HepG2 (cell line): ENCODE measurements around the gene NOP9.

Experiments used
- AHR ChIP-seq: IDR thresholded peaks from 2 replicates; pipeline ENCODE4 v1.6.1; 2018; ENCODE audit warnings: missing genetic modification reagents, missing compliant biosample characterization
- EZH2 ChIP-seq: conservative IDR thresholded peaks from 2 replicates; pipeline ENCODE4 v1.6.1; 2012; ENCODE audit warnings: mild to moderate bottlenecking, low read depth, low read length, moderate library complexity
- GABPA ChIP-seq, 2 experiments: IDR thresholded peaks; 2 replicates each; pipeline ENCODE4 v1.6.1; 2011 to 2016; ENCODE audit warnings: low read depth in 2 of 2, low read length in 1 of 2, missing biosample characterization in 1 of 2, missing genetic modification characterization in 1 of 2
- NFATC3 ChIP-seq: sonication (generic); formaldehyde crosslinking; IDR thresholded peaks from 2 replicates; pipeline ENCODE4 v1.5.1; 2020; ENCODE audit warnings: mild to moderate bottlenecking, missing genetic modification reagents
- PAX8 ChIP-seq: sonication (generic); formaldehyde crosslinking; IDR thresholded peaks from 2 replicates; pipeline ENCODE4 v1.8.0; 2022; ENCODE audit warnings: mild to moderate bottlenecking, missing genetic modification reagents, borderline replicate concordance
- POLR2AphosphoS5 ChIP-seq: IDR thresholded peaks from 2 replicates; pipeline ENCODE4 v1.6.1; 2012; ENCODE audit warnings: low read depth, low read length
- TEAD2 ChIP-seq: sonication (generic); formaldehyde crosslinking; IDR thresholded peaks from 2 replicates; pipeline ENCODE4 v1.9.0; 2021; ENCODE audit warnings: missing genetic modification reagents
- YEATS2 ChIP-seq: sonication (generic); formaldehyde crosslinking; IDR thresholded peaks from 2 replicates; pipeline ENCODE4 v1.4.0; 2020; ENCODE audit warnings: missing genetic modification reagents, borderline replicate concordance
- ZNF441 ChIP-seq: sonication (generic); formaldehyde crosslinking; IDR thresholded peaks from 2 replicates; pipeline ENCODE4 v1.7.0; 2021; ENCODE audit warnings: missing genetic modification reagents, borderline replicate concordance
- TF ChIP-seq, protein P1 (sequence below): sonication (generic); formaldehyde crosslinking; IDR thresholded peaks from 2 replicates; pipeline ENCODE4 v1.5.0; 2020; ENCODE audit warnings: mild to moderate bottlenecking, missing genetic modification reagents, moderate library complexity
- TF ChIP-seq, protein P2 (sequence below): sonication (generic); formaldehyde crosslinking; IDR thresholded peaks from 2 replicates; pipeline ENCODE4 v1.5.0; 2020; ENCODE audit warnings: mild to moderate bottlenecking, missing genetic modification reagents, borderline replicate concordance
- TF ChIP-seq, protein P3 (sequence below), 2 experiments: fragments of 450-650 bp in 1 of 2; sonication (generic) in 1 of 2; formaldehyde crosslinking in 1 of 2; IDR thresholded peaks; 2 replicates each; pipeline versions ENCODE4 v1.6.1 to v1.8.0; 2016 to 2022; ENCODE audit warnings: antibody characterized with exemption in 1 of 2, mild to moderate bottlenecking in 1 of 2, missing genetic modification reagents in 1 of 2

DNA sequence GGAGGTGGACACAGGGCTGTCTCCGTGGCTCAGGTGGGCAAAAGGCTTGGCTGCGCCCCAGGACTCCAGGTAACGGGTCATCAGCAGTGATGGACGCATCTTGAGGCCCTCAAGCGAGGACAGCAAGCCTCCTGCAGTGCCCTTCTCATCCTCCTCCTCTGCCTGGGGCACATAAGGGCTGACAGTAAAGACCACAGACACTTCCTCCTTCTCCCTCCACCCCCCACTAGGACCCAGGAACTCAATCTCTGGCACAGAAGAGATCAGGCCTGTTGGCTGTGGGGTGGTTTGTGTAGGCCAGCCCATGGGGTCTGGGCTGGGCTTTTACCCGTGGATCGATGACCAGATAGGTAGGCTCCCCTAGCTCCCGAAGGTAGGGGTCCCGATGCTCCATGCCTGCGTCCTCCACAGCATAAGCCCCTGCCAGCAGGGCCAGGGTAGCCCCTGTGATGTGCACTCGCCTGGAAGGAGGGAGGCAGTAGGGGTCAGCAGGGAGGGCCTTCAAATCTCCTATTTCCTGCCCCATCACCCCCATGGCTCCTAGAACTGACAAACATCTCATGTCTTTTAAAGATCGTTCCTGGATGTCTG is 29.5 kb downstream of the NOP9 start:
- TF ChIP-seq, protein P1, sequence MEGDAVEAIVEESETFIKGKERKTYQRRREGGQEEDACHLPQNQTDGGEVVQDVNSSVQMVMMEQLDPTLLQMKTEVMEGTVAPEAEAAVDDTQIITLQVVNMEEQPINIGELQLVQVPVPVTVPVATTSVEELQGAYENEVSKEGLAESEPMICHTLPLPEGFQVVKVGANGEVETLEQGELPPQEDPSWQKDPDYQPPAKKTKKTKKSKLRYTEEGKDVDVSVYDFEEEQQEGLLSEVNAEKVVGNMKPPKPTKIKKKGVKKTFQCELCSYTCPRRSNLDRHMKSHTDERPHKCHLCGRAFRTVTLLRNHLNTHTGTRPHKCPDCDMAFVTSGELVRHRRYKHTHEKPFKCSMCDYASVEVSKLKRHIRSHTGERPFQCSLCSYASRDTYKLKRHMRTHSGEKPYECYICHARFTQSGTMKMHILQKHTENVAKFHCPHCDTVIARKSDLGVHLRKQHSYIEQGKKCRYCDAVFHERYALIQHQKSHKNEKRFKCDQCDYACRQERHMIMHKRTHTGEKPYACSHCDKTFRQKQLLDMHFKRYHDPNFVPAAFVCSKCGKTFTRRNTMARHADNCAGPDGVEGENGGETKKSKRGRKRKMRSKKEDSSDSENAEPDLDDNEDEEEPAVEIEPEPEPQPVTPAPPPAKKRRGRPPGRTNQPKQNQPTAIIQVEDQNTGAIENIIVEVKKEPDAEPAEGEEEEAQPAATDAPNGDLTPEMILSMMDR (CRISPR knock-in tag) = no peak
- TF ChIP-seq POLR2AphosphoS5 (no peak), AHR (CRISPR knock-in tag) (no peak), NFATC3 (no peak), EZH2 (no peak), GABPA (IDR thresholded peaks at IDR 0.05; ENCODE audit: low read depth, low read length) (no peak), GABPA (CRISPR knock-in tag; IDR thresholded peaks at IDR 0.05; ENCODE audit: low read depth) (no peak), TEAD2 (CRISPR knock-in tag) (no peak), YEATS2 (no peak), ZNF441 (CRISPR knock-in tag) (no peak), PAX8 (CRISPR knock-in tag) (no peak)
- TF ChIP-seq, protein P2, sequence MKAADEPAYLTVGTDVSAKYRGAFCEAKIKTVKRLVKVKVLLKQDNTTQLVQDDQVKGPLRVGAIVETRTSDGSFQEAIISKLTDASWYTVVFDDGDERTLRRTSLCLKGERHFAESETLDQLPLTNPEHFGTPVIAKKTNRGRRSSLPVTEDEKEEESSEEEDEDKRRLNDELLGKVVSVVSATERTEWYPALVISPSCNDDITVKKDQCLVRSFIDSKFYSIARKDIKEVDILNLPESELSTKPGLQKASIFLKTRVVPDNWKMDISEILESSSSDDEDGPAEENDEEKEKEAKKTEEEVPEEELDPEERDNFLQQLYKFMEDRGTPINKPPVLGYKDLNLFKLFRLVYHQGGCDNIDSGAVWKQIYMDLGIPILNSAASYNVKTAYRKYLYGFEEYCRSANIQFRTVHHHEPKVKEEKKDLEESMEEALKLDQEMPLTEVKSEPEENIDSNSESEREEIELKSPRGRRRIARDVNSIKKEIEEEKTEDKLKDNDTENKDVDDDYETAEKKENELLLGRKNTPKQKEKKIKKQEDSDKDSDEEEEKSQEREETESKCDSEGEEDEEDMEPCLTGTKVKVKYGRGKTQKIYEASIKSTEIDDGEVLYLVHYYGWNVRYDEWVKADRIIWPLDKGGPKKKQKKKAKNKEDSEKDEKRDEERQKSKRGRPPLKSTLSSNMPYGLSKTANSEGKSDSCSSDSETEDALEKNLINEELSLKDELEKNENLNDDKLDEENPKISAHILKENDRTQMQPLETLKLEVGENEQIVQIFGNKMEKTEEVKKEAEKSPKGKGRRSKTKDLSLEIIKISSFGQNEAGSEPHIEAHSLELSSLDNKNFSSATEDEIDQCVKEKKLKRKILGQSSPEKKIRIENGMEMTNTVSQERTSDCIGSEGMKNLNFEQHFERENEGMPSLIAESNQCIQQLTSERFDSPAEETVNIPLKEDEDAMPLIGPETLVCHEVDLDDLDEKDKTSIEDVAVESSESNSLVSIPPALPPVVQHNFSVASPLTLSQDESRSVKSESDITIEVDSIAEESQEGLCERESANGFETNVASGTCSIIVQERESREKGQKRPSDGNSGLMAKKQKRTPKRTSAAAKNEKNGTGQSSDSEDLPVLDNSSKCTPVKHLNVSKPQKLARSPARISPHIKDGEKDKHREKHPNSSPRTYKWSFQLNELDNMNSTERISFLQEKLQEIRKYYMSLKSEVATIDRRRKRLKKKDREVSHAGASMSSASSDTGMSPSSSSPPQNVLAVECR (CRISPR knock-in tag) = no peak
- TF ChIP-seq, protein P3, sequence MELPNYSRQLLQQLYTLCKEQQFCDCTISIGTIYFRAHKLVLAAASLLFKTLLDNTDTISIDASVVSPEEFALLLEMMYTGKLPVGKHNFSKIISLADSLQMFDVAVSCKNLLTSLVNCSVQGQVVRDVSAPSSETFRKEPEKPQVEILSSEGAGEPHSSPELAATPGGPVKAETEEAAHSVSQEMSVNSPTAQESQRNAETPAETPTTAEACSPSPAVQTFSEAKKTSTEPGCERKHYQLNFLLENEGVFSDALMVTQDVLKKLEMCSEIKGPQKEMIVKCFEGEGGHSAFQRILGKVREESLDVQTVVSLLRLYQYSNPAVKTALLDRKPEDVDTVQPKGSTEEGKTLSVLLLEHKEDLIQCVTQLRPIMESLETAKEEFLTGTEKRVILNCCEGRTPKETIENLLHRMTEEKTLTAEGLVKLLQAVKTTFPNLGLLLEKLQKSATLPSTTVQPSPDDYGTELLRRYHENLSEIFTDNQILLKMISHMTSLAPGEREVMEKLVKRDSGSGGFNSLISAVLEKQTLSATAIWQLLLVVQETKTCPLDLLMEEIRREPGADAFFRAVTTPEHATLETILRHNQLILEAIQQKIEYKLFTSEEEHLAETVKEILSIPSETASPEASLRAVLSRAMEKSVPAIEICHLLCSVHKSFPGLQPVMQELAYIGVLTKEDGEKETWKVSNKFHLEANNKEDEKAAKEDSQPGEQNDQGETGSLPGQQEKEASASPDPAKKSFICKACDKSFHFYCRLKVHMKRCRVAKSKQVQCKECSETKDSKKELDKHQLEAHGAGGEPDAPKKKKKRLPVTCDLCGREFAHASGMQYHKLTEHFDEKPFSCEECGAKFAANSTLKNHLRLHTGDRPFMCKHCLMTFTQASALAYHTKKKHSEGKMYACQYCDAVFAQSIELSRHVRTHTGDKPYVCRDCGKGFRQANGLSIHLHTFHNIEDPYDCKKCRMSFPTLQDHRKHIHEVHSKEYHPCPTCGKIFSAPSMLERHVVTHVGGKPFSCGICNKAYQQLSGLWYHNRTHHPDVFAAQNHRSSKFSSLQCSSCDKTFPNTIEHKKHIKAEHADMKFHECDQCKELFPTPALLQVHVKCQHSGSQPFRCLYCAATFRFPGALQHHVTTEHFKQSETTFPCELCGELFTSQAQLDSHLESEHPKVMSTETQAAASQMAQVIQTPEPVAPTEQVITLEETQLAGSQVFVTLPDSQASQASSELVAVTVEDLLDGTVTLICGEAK (IDR thresholded peaks at IDR 0.05) = no peak
- TF ChIP-seq, protein P3 (CRISPR knock-in tag; IDR thresholded peaks at IDR 0.05) = no peak
